Activated T-helper 1 cell treated with Interleukin-2 at 50 U/mL for 16 hours (primary cell): ENCODE measurements around the gene NLRC3.

Experiments
- DNase-seq: peaks from one replicate; pipeline ENCODE4 v3.0.0-alpha.2; 2020; ENCODE audit warnings: low read depth

NLRC3 gene

DNA sequence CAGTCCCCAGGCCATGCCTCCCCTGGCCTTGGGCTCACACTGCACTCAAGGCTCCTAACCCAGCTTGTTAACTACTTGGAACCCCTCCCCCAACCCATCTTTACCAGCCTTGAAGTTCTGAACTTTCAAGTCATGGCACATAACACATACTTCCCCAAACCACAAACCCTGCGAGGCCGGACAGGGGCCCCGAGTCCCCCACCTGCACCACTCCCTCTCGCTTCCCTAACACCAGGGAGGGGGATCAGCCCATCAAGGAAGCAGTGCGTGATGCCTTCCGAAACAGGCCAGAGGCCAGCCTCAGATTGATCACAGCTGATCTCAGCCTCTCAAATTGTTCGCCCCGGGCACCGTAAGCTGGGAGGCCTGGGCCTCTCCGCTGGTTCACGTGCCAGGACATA lies 3.0 kb upstream of the NLRC3 start:
- no peak for DNase-seq

DNA sequence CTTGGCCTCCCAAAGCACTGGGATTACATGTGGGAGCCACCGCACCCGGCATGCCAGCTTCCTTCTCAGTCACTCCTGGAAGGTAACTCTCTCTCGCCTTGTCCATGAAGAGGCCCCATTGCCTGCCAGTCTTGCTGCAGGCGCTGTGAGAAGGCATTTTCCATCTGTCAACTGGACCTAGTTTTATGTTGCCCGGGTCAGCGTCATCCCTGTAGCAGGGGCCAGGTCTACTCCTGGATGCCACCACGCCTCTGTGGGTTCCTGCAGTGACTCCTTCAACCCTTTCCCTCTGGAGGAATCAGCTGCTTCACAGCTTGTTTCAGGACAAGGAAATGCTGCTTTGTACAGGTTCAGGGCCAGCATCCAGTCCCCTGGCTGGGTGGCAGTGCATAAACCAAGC lies 2.6 kb upstream of the NLRC3 start:
- no peak for DNase-seq

DNA sequence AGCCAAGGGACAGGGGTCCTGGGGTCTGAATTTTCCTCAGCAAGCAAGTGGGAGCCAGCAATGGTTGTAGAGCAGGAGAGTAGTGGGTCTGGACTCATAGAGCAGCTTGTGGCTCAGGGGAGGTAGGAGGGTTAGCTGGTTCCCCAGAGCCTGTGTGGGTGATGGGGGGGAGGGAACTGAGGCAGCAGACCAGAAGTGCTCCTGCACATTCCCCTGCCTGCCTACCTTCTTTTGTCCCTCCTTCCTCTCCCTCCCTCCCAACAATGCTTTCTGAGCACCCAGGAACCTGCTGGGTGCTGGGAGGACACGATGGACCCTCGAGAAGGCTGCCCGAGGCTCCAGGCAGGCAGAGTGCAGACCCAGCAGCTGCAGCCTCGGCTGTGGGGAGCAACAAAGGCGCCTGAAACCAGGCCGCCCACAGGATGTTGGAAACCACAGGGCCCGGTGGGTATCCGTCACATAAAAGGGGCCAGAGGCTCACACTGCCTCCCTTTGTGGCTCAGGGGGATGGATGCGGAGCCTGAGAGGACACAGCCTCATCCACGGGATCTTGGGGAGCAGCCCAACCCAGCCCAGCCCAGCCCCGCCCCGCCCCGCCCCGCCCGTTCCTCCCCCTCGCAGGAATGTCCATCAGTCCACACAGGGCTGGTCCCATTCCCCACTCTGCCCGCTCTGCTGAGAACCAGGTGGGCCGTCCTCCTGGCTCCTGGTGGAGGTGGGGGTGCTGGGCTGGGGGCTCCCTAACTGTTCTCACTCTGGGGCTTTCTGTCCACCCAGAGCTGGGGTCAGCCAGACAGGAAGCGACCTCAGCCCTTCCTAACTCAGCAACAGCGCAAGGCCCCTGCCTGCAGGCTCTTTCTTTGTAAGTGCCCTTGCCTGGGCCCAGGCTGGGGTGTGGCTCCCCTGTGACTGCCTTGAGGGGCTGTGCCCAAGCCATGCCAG lies 1.7 kb upstream of the NLRC3 start:
- peak; percentile 34 for DNase-seq

DNA sequence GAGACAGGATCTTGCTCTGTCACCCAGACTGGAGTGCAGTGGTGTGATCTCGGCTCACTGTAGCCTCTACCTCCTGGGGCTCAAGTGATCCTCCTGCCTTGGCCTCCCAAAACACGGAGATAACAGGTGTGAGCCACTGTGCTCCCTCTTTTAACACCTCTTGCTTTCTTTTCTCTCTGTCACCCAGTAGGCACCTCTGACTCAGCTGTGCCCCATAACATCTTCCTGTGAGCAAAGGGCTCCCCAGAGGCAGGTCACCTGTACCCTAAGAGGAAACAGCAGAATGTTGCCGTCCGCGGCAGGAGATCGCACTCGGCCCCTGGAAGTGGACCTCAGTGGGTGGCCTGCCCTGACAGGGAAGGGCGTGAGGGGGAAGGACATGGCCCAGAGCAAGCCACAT lies 918 bp upstream of the NLRC3 start:
- no peak for DNase-seq

DNA sequence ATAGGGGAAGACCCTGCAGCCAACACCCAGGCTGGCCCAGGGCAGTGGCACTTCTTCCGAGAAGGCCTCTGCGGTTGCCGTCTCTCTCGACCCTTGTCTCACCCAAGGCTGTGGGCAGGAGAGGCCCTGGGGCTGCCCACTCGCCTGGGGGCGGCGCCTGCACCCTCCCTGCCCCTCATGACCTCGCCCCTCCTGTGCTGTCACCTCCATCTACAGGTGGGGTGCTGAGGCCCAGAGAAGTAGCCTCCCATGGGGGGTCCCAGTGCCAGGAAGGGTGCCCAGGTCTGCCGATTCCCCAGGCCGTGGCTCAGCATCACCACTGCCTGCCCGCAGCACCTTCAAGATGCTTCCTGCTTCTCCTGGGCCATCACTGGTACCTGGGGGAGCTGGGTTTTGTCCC lies 992 bp downstream of the NLRC3 start:
- DNase-seq, result no peak

DNA sequence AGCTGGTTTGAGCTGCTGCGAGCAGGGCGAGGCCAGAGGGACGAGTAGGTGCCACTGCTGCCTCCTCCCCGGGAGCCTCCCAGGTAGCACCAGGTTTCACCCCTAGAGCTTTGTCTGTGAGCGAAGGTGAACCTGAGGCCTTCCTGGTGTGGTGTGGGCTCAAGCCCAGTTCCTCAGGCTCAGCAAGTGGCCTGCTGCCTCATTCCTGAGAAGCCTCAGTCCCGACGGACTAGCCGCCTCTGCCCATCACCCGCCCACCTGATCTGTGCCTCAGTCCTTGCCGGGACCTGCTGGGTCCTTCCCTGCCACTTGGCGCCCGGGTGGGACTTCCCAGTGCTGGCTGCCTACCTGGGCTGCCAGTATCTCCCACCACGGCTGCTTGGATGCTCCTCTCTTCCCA lies 1.7 kb downstream of the NLRC3 start:
- no peak for DNase-seq

DNA sequence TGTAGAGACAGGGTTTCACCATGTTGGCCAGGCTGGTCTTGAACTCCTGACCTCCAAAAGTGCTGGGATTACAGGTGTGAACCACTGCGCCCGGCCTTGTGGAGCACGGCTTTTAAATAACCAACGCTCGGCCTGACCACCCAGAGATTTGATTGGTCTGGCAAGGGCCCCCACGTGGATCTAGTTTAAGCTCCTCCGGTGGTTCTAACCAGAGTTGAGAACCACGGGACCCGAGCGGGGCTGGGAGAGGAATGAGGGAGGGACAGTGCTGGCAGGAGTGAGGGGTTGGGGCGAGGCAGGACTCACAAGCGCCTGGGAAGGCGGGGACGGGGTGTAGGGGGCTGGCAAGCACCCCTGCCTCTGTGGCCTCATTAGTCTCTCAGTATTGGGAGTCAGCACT lies 3.0 kb downstream of the NLRC3 start:
- DNase-seq, result no peak

DNA sequence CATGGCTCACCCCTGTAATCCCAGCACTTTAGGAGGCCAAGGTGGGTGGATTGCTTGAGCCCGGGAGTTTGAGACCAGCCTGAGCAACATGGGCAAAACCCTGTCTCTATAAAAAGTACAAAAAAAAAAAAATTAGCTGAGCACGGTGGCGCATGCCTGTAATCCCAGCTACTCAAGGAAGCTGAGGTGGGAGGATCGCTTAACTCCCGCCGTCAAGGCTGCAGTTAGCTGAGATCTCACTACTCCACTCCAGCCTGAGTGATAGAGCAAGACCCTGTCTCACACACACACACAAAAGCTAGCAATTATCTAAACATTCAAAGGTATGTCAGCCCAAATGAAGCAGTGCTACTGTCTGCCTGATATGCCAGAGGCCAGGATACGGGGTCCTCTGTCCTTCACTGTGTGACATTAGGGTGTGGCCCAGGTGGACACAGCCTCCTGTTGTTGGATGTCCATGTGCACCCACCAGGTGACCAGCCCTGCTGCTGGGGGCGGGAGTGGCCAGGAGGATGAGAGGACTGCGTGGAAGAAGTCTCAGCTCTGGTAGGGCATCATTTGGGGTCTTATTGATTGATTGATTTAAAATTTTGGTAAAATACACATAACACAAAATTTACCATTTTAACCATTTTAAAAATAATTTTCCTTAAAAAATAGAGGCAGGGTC lies 3.9 kb downstream of the NLRC3 start:
- DNase-seq, result no peak

DNA sequence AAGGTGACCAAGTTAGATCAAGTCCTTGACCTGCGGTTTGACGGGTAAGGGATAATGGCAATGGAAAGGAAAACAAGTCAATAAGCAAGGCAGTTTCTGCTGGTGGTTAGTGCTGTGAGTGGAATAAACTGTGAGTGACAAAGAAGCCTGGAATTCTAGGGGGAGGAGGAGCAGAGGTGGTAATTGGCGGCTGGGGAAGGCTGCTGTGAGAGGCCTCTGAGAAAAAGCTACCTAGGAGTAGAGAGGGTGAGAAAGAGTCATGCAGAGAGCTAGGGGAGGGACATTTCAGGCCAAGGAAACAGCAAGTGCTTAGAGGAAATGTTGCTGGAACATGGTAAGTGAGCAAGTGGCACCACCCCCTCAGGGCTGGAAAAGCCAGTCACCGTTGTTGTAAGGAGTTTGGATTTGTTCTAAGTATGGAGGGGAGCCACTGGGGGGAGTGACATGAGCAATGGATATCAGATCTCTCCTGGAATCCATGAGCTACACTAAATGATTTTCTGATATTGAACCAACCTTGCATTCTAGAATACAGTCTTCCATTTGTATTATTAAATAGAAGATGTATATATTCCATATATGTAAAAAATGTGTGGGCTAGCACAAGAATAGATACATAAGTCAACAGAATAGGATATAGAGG lies 6.7 kb downstream of the NLRC3 start:
- no peak for DNase-seq

DNA sequence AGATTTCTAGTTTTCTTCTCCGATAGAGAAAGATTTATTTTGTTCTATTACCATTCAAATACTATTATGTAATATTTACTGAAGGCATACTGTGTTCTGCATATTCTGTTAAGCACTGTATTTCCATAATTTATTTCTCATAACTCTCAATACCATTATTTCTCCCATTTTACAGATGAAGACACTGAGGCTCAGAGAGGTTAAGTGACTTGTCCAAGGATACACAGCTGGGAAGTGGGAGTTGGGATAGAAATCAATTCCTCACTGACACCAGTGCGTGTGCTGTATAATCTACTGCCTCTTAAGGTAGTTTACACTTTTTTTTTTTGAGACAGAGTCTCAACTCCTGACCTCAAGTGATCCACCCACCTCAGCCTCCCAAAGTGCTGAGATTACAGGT lies 7.4 kb downstream of the NLRC3 start:
- DNase-seq, result no peak

DNA sequence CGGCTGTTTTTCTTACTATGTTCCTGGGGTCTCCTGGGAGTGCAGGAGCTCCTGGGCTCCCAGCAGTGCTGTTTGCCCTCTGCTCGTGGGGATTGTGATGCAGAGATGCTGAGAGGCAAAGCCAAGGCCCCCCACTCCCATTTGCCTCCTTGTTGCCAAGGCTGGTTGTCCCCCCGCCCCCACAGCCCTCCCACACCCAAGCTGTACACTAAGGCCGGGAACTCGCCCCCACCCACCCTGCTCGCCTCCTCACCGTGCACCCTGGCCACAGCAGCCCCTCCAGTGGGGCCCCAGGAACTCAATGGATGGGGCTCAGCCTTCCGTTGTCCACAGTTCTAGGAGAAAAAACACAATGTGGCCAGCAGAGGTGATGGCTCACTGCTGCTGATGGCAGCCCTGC lies 10.2 kb downstream of the NLRC3 start:
- no peak for DNase-seq

DNA sequence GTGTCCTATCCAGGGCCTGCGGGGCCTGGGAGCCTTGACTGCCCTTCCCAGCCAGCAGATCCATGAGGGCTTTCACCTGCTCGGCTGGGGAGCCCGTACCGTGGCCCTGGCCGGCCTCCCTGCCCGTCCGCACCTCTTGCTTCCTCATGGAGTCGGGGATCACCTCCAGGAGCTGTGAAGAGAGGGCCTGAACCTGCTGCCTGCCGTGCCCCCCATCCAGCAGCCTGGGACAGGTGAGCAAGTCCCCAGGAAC lies 12.4 kb downstream of the NLRC3 start:
- no peak for DNase-seq

DNA sequence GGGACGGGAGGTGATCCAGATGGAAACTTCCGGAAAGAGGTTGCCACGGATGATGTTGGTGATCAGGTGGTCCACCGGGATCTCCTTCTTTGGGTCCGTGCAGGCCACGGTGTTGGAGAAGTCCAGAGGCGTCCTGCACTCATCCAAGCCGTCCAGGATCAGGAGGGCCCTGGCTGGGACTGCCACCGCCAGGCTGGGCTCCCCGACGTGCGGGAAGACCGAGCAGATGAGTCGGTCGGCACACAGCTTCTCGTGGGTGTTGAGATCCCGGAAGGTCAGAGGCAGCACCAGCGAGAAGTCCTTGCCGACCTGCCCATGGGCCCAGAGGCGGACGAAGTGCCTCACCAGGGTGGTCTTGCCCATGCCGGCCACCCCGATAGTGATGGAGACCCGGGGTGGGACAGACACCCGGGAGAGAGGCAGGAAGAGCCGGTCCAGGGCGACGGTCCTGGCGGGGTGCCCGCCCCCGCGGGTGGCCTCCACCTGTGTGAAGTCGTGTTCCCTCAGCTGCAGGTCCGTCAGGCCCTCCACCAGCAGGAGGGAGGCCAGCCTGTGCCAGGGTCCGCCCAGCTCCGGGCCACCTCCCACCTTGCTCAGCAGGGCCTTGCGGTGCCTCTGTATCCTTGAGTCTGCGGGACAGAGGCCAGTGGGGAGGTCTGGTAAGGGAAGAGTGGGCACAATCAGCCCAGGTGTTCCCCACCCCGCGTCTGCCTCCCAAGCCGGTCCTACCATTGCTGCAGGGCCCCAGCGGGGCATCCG lies 12.9 kb downstream of the NLRC3 start:
- no peak for DNase-seq

DNA sequence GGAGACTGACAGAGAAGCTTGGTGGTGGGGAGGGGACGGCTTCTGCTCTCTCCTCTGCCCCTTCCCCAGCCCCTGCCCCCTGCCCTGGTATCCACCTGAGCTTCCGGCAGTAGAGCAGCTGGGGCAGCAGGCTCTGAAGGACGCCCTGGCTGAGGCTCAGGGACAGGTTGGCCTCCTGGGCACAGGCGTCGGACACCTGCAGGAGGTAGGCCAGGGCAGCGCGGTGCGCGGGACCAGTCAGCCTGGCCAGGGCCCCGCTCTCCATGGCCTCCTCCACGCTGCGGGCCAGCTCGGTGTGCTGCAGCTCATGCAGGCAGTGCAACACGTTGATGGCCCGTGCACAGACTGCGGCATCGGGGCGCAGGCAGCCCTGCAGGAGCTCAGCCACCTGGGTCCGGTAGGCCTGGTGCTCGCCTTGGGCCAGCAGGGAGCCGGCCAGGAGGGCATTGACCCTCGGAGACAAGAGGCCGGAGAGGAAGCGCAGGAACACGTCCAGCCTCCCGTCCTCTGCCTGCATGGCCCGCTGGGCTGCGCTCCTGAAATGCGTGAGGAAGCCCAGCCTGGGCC lies 14.2 kb downstream of the NLRC3 start:
- no peak for DNase-seq

DNA sequence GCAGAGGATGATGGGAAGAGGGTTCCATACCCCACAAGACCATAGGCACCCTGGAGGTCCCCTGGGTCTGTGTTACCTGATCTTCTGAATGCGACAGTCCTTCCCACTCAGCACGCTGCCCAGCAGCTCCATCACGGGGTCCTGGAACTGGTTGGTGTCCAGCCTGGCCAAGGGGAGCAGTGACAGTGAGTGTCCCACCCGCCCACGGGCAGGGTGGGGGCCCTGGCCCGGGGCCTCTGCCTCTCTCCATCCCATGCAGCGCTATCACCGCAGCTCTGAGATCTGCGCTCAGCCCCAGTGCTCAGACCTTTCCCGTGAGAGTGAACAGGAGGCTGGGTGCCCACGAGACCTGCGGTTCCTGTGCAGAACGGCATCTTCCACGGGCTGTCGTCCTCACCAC lies 15.6 kb downstream of the NLRC3 start:
- DNase-seq, result no peak

DNA sequence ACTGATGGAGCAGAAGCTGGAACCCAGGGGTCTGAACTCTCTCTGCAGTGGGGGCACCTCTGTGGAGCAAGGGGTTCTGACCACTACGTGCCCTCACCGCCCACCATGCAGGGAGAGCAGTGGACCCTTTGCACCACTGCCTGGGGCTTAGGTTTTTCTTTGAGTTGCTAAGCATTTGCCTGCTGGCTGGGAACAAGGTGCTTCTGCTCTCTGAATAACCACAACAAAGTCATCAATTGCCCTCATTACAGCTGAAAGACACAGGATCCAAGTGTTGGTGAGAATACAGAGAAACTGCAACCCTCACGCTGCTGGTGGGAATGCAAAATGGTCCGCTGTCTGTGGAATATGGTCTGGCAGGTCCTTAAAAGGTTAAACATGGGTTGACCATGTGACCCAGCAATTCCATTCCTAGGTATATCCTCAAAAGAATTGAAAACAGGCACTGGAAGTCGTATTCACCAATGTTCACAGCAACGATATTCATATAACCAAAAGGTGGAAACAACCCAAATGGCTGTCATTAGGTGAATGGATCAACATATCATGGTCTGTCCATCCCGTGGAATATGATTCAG lies 22.8 kb downstream of the NLRC3 start:
- DNase-seq, result no peak

DNA sequence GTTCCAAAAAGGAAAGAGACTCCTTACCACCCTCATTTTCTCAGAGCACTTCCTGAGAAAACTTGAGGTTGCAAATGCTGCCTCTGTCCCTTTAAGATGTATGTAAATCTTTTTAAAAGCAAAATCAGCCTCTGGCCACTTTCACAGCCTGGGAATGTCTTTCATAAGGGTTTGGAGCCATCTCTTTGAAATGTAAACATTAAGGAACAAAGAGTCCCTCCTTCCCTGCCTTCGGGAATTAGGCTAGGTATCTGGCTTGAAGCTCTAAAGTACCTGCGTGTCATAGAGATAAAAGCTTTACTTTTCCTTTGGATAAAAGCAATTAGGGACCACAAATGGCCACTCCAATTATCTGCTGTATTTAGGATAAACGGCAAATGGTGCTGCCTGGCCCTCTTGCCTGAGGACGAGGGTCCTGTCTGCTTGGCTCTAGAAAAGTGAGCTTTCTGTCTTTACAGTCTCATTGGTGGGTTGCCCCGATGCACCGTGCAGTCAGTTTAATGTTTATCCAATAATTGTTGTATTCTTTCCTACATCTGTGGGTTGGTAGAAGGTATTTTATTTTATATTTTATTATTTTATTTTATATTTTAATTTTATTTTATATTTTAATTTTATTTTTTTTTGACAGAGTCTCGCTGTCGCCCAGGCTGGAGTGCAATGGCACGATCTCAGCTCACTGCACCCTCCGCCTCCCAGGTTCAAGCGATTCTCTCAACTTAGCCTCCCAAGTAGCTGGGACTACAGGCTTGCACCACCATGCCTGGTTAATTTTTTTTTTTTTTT lies 23.9 kb downstream of the NLRC3 start:
- DNase-seq, result no peak

DNA sequence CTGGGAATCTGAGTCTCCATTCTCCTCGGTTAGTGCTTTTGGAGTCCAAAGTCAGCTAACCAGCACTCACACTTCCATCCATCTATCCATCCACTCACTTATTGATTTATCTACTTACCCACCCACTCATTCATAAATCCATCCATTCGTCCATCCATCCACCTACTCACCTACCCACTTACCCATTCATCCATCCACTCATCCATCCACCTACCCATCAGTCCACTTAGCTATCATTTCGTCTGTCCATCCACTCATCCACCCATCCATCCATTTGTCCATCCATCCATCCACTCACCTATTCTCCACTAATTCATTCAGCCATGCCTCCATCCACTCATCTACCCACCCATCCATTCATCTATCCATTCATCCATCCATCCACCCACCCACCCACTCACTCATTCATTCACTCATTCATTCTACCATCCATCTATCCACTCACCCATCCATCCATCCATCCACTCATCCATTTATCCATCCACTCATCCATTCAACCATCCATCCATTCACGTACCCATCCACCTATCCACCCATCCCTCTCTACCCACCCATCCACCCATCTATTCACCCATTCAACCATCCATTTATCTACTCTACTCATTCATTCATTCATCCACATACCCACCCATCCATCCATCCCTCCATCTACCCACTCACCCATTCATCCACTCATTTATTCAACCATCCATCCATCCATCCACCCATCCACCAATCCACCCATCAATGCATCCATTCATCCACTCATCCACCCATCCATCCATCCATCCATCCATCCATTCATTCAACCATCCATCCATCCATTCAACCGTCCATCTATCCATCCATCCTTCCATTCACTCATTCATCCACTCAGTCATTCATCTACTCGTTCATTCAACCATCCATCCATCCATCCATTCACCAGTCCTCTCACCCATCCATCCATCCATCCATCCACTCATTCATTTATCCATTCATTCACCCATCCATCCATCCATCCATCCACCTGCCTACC lies 26.1 kb downstream of the NLRC3 start:
- DNase-seq, result no peak

DNA sequence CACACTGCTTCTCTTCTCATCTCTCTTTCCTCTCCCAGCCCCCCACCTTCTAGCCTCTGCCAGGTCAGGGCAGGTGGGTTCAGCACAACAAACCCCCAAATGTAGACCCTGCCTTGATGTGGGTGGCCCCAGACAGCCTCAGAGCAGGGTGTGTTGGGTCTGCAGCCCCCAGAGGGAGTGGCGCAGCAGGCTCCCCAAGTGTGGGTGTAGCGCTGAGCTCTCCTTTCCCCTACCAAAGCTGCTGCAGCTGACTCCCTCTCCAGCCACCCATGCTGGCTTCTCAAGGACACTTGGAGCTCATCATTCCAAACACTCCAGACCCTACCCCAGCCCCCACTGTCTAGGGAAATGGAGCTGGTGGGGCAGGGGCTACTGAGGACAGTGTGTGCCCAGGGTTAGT lies 27.3 kb downstream of the NLRC3 start:
- no peak for DNase-seq

DNA sequence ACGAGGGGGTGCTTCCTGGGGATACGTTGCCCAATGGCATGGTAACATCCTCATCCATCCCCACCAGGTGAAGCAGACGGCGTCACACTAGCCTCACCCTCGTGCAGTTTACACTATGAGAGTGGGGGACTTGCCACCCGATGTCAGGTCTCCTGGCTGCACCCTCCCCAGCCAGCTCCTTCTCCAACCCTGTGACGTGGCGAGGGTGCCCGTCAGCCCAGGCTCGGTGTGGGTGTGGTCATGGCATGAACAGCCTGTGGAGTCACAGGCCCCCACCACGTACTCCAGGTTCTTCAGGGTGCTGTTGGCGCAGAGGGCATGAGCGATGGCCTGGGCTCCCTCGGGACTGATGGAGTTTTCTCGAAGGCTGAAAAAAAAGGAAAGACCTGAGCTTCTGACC lies 28.3 kb downstream of the NLRC3 start:
- DNase-seq, result no peak
